ENCODE results near the gene SBF1.

The SBF1 gene

GRCh38 chr22:50505776-50506610, 31.2 kb upstream of the SBF1 start:
- H3K9me3 ChIP-seq (ENCODE audit: insufficient read depth, low read length), result no peaks in the 10 kb centered on the region
- peaks cover 8% of the 10 kb centered on the region for H3K4me1 ChIP-seq (ENCODE audit: insufficient read depth, insufficient read length)
- no peak for DNase-seq (ENCODE audit: low read depth, low spot score)
- no peak overlapping the region for H3K4me3 ChIP-seq (ENCODE audit: insufficient read length, low read depth)
- no peaks in the 10 kb centered on the region for H3K27me3 ChIP-seq (ENCODE audit: insufficient read depth, insufficient read length)
- no peak overlapping the region for H3K9ac ChIP-seq (ENCODE audit: insufficient read length, low read depth)
- H3K36me3 ChIP-seq (ENCODE audit: insufficient read depth, insufficient read length, low read length), result peaks cover 40% of the 10 kb centered on the region
- TF ChIP-seq ZNF274 (IDR thresholded peaks at IDR 0.05; ENCODE audit: low read depth, low read length) (no peak), SUZ12 (IDR thresholded peaks at IDR 0.05; ENCODE audit: extremely low read depth, insufficient read depth, insufficient read length) (no peak), YY1 (IDR thresholded peaks at IDR 0.05; ENCODE audit: insufficient read depth, insufficient read length) (no peak)

- H3K36me3 ChIP-seq (ENCODE audit: insufficient read depth, insufficient read length, low read length), result peaks cover 40% of the 10 kb centered on the region
- H3K27me3 ChIP-seq (ENCODE audit: insufficient read depth, insufficient read length), result no peaks in the 10 kb centered on the region
- H3K4me3 ChIP-seq (ENCODE audit: insufficient read length, low read depth), result no peak overlapping the region
- no peaks in the 10 kb centered on the region for H3K9me3 ChIP-seq (ENCODE audit: insufficient read depth, low read length)
- H3K9ac ChIP-seq (ENCODE audit: insufficient read length, low read depth), result no peak overlapping the region
- TF ChIP-seq YY1 (IDR thresholded peaks at IDR 0.05; ENCODE audit: insufficient read depth, insufficient read length) (no peak), SUZ12 (IDR thresholded peaks at IDR 0.05; ENCODE audit: extremely low read depth, insufficient read depth, insufficient read length) (no peak), ZNF274 (IDR thresholded peaks at IDR 0.05; ENCODE audit: low read depth, low read length) (no peak)
- no peak for DNase-seq (ENCODE audit: low read depth, low spot score)
- peaks cover 8% of the 10 kb centered on the region for H3K4me1 ChIP-seq (ENCODE audit: insufficient read depth, insufficient read length)
Measured at GRCh38 chr22:50505276-50505775, 30.5 kb upstream of the SBF1 start.

GRCh38 chr22:50504369-50505211, 29.8 kb upstream of the SBF1 start:
- H3K36me3 ChIP-seq (ENCODE audit: insufficient read depth, insufficient read length, low read length), result peaks cover 40% of the 10 kb centered on the region
- TF ChIP-seq YY1 (IDR thresholded peaks at IDR 0.05; ENCODE audit: insufficient read depth, insufficient read length), result no peak
- TF ChIP-seq ZNF274 (IDR thresholded peaks at IDR 0.05; ENCODE audit: low read depth, low read length), result no peak
- no peak for TF ChIP-seq SUZ12 (IDR thresholded peaks at IDR 0.05; ENCODE audit: extremely low read depth, insufficient read depth, insufficient read length)

GRCh38 chr22:50503475-50504145, 28.8 kb upstream of the SBF1 start:
- H3K9ac ChIP-seq (ENCODE audit: insufficient read length, low read depth), result no peak overlapping the region
- no peak for DNase-seq (ENCODE audit: low read depth, low spot score)
- no peak overlapping the region for H3K4me3 ChIP-seq (ENCODE audit: insufficient read length, low read depth)
- no peaks in the 10 kb centered on the region for H3K9me3 ChIP-seq (ENCODE audit: insufficient read depth, low read length)
- H3K4me1 ChIP-seq (ENCODE audit: insufficient read depth, insufficient read length), result peaks cover 8% of the 10 kb centered on the region
- H3K36me3 ChIP-seq (ENCODE audit: insufficient read depth, insufficient read length, low read length), result peaks cover 40% of the 10 kb centered on the region
- H3K27me3 ChIP-seq (ENCODE audit: insufficient read depth, insufficient read length), result no peaks in the 10 kb centered on the region
- TF ChIP-seq ZNF274 (IDR thresholded peaks at IDR 0.05; ENCODE audit: low read depth, low read length) (no peak), SUZ12 (IDR thresholded peaks at IDR 0.05; ENCODE audit: extremely low read depth, insufficient read depth, insufficient read length) (no peak), YY1 (IDR thresholded peaks at IDR 0.05; ENCODE audit: insufficient read depth, insufficient read length) (no peak)

More at GRCh38 chr22:50504369-50505211, 29.8 kb upstream of the SBF1 start:
- H3K4me1 ChIP-seq (ENCODE audit: insufficient read depth, insufficient read length), result peaks cover 8% of the 10 kb centered on the region
- H3K9me3 ChIP-seq (ENCODE audit: insufficient read depth, low read length), result no peaks in the 10 kb centered on the region
- H3K27me3 ChIP-seq (ENCODE audit: insufficient read depth, insufficient read length), result no peaks in the 10 kb centered on the region
- H3K9ac ChIP-seq (ENCODE audit: insufficient read length, low read depth), result no peak overlapping the region
- no peak for DNase-seq (ENCODE audit: low read depth, low spot score)
- H3K4me3 ChIP-seq (ENCODE audit: insufficient read length, low read depth), result no peak overlapping the region

GRCh38 chr22:50502628-50503474, 28.0 kb upstream of the SBF1 start:
- Histone ChIP-seq H3K27me3 (ENCODE audit: insufficient read depth, insufficient read length) (no peaks in the 10 kb centered on the region), H3K9me3 (ENCODE audit: insufficient read depth, low read length) (no peaks in the 10 kb centered on the region), H3K4me1 (ENCODE audit: insufficient read depth, insufficient read length) (peaks cover 8% of the 10 kb centered on the region), H3K4me3 (ENCODE audit: insufficient read length, low read depth) (no peak overlapping the region), H3K36me3 (ENCODE audit: insufficient read depth, insufficient read length, low read length) (peaks cover 40% of the 10 kb centered on the region), H3K9ac (ENCODE audit: insufficient read length, low read depth) (no peak overlapping the region)
- TF ChIP-seq SUZ12 (IDR thresholded peaks at IDR 0.05; ENCODE audit: extremely low read depth, insufficient read depth, insufficient read length) (no peak), ZNF274 (IDR thresholded peaks at IDR 0.05; ENCODE audit: low read depth, low read length) (no peak), YY1 (IDR thresholded peaks at IDR 0.05; ENCODE audit: insufficient read depth, insufficient read length) (no peak)
- no peak for DNase-seq (ENCODE audit: low read depth, low spot score)

- H3K9me3 ChIP-seq (ENCODE audit: insufficient read depth, low read length), result no peaks in the 10 kb centered on the region
- no peaks in the 10 kb centered on the region for H3K27me3 ChIP-seq (ENCODE audit: insufficient read depth, insufficient read length)
- H3K4me3 ChIP-seq (ENCODE audit: insufficient read length, low read depth), result no peak overlapping the region
- TF ChIP-seq ZNF274 (IDR thresholded peaks at IDR 0.05; ENCODE audit: low read depth, low read length), result no peak
- no peak for TF ChIP-seq YY1 (IDR thresholded peaks at IDR 0.05; ENCODE audit: insufficient read depth, insufficient read length)
- TF ChIP-seq SUZ12 (IDR thresholded peaks at IDR 0.05; ENCODE audit: extremely low read depth, insufficient read depth, insufficient read length), result no peak
- no peak for DNase-seq (ENCODE audit: low read depth, low spot score)
- H3K36me3 ChIP-seq (ENCODE audit: insufficient read depth, insufficient read length, low read length), result peaks cover 40% of the 10 kb centered on the region
- peaks cover 8% of the 10 kb centered on the region for H3K4me1 ChIP-seq (ENCODE audit: insufficient read depth, insufficient read length)
- H3K9ac ChIP-seq (ENCODE audit: insufficient read length, low read depth), result no peak overlapping the region
Measured at GRCh38 chr22:50502096-50502495, 27.3 kb upstream of the SBF1 start.
